PC-9 (cell line): ENCODE data around the gene IFITM1.

Experiments
- EZH2 ChIP-seq: fragments of 200-600 bp; sonication (generic); IDR thresholded peaks from 2 replicates; pipeline ENCODE4 v1.8.0; 2017; ENCODE audit warnings: antibody characterized with exemption, low read depth
- TF ChIP-seq, protein P1 (sequence below): fragments of 200-600 bp; sonication (generic); conservative IDR thresholded peaks from 2 replicates; pipeline ENCODE4 v1.6.1; 2017; ENCODE audit warnings: mixed run types, antibody characterized with exemption, mild to moderate bottlenecking, moderate library complexity

- TF ChIP-seq, protein P1, sequence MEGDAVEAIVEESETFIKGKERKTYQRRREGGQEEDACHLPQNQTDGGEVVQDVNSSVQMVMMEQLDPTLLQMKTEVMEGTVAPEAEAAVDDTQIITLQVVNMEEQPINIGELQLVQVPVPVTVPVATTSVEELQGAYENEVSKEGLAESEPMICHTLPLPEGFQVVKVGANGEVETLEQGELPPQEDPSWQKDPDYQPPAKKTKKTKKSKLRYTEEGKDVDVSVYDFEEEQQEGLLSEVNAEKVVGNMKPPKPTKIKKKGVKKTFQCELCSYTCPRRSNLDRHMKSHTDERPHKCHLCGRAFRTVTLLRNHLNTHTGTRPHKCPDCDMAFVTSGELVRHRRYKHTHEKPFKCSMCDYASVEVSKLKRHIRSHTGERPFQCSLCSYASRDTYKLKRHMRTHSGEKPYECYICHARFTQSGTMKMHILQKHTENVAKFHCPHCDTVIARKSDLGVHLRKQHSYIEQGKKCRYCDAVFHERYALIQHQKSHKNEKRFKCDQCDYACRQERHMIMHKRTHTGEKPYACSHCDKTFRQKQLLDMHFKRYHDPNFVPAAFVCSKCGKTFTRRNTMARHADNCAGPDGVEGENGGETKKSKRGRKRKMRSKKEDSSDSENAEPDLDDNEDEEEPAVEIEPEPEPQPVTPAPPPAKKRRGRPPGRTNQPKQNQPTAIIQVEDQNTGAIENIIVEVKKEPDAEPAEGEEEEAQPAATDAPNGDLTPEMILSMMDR = no peak
- TF ChIP-seq EZH2 = no peak
Measured at GRCh38 chr11:313787-314553, at the start of gene IFITM1.
